ENCODE data around the gene AFF4. TPM values are rescaled to one million over a fixed set of nuclear protein-coding genes. Genes with fewer than 3 reads are reported as not detected.

Gene AFF4
- polyA plus RNA-seq, 1 donor from 2014 or later: 60.6 TPM

DNA sequence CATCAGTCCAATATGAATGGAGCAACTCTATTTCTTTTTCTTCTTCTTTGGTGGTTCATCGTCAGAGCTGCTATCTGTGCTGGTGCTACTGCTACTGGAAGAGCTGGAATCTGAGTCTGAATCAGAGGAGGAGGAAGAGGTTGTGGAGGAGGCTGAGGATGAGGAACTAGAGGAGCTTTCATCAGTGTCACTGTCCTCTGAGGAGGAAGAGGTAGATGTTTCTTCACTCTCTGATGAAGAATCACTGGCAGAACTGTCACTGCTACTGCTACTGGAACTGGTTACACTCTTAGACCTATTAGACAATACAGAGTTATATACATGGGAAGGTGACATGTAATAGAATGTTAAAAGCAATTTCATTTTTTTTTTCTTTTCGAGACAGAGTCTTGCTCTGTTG, 35.1 kb upstream of the AFF4 start:
- H3K27ac ChIP-seq (ENCODE audit: low read length): no peak overlapping the region
- no peaks in the 10 kb centered on the region for H3K9me3 ChIP-seq (ENCODE audit: low read length)
- no peak overlapping the region for H3K9ac ChIP-seq (ENCODE audit: low read length)

DNA sequence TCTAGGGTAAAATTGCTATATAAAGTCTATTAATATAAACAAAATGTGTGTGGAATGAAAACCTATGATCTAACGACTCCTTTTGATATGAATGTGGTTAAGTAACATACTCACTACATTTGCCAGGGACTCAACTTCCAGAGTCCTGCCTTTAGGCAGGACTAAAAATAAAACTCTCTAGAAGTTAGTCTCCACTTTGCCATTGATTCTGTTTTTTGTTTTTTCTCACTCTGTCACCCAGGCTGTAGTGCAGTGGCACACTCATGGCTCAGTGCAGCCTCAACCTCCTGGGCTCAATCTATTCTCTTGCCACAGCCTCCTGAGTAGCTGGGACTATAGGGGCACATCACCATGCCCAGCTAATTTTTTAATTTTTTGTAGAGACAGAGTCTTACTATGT, 32.9 kb upstream of the AFF4 start:
- no peak overlapping the region for H3K4me2 ChIP-seq (ENCODE audit: low read length)
- no peak overlapping the region for H3K4me3 ChIP-seq (ENCODE audit: low read length)

More for the DNA sequence above, 35.1 kb upstream of the AFF4 start:
- Histone ChIP-seq H3K36me3 (ENCODE audit: insufficient read depth, low read length) (no peaks in the 10 kb centered on the region), H3K27me3 (ENCODE audit: insufficient read depth, low read depth, low read length) (no peaks in the 10 kb centered on the region), H3F3A (ENCODE audit: insufficient read depth, low read length, poor library complexity, severe bottlenecking) (no peaks in the 10 kb centered on the region), H3K79me2 (replicated peaks; ENCODE audit: insufficient read depth, low read length) (no peaks in the 10 kb centered on the region), H3K4me3 (ENCODE audit: low read length) (no peak overlapping the region), H3K4me2 (ENCODE audit: low read length) (no peak overlapping the region), H2AFZ (ENCODE audit: low read depth, low read length) (no peak overlapping the region), H3K9me2 (ENCODE audit: insufficient read depth, low read length) (no peaks in the 10 kb centered on the region), H4K20me1 (ENCODE audit: insufficient read depth) (no peaks in the 10 kb centered on the region)
- TF ChIP-seq TAF1 (IDR thresholded peaks at IDR 0.05; ENCODE audit: low read depth) (no peak), EP300 (conservative IDR thresholded peaks at IDR 0.05; ENCODE audit: poor library complexity, severe bottlenecking) (no peak), EZH2 (IDR thresholded peaks at IDR 0.05; ENCODE audit: borderline replicate concordance, insufficient read depth, low read length, poor library complexity, severe bottlenecking) (no peak), MXI1 (conservative IDR thresholded peaks at IDR 0.05; ENCODE audit: poor library complexity, severe bottlenecking) (no peak), POLR2AphosphoS5 (IDR thresholded peaks at IDR 0.05) (no peak), RAD21 (conservative IDR thresholded peaks at IDR 0.05) (no peak), SMC3 (conservative IDR thresholded peaks at IDR 0.05; ENCODE audit: poor library complexity) (no peak)
- TF ChIP-seq, protein P1, sequence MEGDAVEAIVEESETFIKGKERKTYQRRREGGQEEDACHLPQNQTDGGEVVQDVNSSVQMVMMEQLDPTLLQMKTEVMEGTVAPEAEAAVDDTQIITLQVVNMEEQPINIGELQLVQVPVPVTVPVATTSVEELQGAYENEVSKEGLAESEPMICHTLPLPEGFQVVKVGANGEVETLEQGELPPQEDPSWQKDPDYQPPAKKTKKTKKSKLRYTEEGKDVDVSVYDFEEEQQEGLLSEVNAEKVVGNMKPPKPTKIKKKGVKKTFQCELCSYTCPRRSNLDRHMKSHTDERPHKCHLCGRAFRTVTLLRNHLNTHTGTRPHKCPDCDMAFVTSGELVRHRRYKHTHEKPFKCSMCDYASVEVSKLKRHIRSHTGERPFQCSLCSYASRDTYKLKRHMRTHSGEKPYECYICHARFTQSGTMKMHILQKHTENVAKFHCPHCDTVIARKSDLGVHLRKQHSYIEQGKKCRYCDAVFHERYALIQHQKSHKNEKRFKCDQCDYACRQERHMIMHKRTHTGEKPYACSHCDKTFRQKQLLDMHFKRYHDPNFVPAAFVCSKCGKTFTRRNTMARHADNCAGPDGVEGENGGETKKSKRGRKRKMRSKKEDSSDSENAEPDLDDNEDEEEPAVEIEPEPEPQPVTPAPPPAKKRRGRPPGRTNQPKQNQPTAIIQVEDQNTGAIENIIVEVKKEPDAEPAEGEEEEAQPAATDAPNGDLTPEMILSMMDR (IDR thresholded peaks at IDR 0.05; ENCODE audit: poor library complexity, severe bottlenecking): no peak
- TF ChIP-seq, protein P2, sequence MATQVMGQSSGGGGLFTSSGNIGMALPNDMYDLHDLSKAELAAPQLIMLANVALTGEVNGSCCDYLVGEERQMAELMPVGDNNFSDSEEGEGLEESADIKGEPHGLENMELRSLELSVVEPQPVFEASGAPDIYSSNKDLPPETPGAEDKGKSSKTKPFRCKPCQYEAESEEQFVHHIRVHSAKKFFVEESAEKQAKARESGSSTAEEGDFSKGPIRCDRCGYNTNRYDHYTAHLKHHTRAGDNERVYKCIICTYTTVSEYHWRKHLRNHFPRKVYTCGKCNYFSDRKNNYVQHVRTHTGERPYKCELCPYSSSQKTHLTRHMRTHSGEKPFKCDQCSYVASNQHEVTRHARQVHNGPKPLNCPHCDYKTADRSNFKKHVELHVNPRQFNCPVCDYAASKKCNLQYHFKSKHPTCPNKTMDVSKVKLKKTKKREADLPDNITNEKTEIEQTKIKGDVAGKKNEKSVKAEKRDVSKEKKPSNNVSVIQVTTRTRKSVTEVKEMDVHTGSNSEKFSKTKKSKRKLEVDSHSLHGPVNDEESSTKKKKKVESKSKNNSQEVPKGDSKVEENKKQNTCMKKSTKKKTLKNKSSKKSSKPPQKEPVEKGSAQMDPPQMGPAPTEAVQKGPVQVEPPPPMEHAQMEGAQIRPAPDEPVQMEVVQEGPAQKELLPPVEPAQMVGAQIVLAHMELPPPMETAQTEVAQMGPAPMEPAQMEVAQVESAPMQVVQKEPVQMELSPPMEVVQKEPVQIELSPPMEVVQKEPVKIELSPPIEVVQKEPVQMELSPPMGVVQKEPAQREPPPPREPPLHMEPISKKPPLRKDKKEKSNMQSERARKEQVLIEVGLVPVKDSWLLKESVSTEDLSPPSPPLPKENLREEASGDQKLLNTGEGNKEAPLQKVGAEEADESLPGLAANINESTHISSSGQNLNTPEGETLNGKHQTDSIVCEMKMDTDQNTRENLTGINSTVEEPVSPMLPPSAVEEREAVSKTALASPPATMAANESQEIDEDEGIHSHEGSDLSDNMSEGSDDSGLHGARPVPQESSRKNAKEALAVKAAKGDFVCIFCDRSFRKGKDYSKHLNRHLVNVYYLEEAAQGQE (IDR thresholded peaks at IDR 0.05; ENCODE audit: borderline replicate concordance): no peak

More for the DNA sequence above, 32.9 kb upstream of the AFF4 start:
- no peaks in the 10 kb centered on the region for H3F3A ChIP-seq (ENCODE audit: insufficient read depth, low read length, poor library complexity, severe bottlenecking)
- no peaks in the 10 kb centered on the region for H3K36me3 ChIP-seq (ENCODE audit: insufficient read depth, low read length)
- H3K27me3 ChIP-seq (ENCODE audit: insufficient read depth, low read depth, low read length): no peaks in the 10 kb centered on the region
- no peaks in the 10 kb centered on the region for H3K79me2 ChIP-seq (replicated peaks; ENCODE audit: insufficient read depth, low read length)
- H3K9ac ChIP-seq (ENCODE audit: low read length): no peak overlapping the region
- H3K9me3 ChIP-seq (ENCODE audit: low read length): no peaks in the 10 kb centered on the region
- no peak overlapping the region for H3K27ac ChIP-seq (ENCODE audit: low read length)
- no peaks in the 10 kb centered on the region for H4K20me1 ChIP-seq (ENCODE audit: insufficient read depth)
- TF ChIP-seq, protein P2 (IDR thresholded peaks at IDR 0.05; ENCODE audit: borderline replicate concordance): no peak
- TF ChIP-seq SMC3 (conservative IDR thresholded peaks at IDR 0.05; ENCODE audit: poor library complexity) (no peak), TAF1 (IDR thresholded peaks at IDR 0.05; ENCODE audit: low read depth) (no peak), MXI1 (conservative IDR thresholded peaks at IDR 0.05; ENCODE audit: poor library complexity, severe bottlenecking) (no peak), EZH2 (IDR thresholded peaks at IDR 0.05; ENCODE audit: borderline replicate concordance, insufficient read depth, low read length, poor library complexity, severe bottlenecking) (no peak), POLR2AphosphoS5 (IDR thresholded peaks at IDR 0.05) (no peak)
- TF ChIP-seq, protein P1 (IDR thresholded peaks at IDR 0.05; ENCODE audit: poor library complexity, severe bottlenecking): no peak
- no peaks in the 10 kb centered on the region for H3K9me2 ChIP-seq (ENCODE audit: insufficient read depth, low read length)
- H2AFZ ChIP-seq (ENCODE audit: low read depth, low read length): no peak overlapping the region

Measured in neural cell (in vitro differentiated cells).